ENCODE data around the gene PPP1CA.
A peak's percentile ranks its signal among the peaks of the same experiment; 100 is the strongest.

PPP1CA gene

DNA sequence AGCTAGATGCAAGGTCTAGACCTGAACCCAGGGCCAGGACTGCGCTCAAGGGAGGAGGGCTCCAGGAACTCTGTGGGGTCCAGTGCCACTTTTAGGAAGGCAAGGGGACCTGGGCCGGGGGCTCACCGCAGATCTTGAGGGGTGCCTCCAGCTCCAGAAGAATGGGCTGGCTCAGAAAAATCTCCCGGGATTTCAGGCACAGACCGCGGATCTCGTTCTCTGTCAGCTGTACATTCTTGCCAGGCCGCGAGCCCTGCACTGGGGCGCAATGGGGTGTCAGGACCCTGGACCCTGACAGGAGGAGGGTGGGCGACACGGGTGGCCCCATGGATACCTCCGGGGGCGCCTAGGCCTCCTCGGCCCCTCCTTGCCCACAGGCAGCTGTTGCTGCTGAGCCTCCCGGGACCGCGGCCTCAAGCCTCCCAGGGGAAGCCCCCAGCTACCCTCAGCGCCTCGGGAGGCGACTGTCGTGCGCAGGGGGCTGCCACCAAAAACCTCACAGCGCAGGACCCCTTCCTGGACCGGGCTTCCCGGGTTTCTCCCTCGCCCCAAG lies 640 bp downstream of the PPP1CA start:
- DNase-seq: no peak

DNA sequence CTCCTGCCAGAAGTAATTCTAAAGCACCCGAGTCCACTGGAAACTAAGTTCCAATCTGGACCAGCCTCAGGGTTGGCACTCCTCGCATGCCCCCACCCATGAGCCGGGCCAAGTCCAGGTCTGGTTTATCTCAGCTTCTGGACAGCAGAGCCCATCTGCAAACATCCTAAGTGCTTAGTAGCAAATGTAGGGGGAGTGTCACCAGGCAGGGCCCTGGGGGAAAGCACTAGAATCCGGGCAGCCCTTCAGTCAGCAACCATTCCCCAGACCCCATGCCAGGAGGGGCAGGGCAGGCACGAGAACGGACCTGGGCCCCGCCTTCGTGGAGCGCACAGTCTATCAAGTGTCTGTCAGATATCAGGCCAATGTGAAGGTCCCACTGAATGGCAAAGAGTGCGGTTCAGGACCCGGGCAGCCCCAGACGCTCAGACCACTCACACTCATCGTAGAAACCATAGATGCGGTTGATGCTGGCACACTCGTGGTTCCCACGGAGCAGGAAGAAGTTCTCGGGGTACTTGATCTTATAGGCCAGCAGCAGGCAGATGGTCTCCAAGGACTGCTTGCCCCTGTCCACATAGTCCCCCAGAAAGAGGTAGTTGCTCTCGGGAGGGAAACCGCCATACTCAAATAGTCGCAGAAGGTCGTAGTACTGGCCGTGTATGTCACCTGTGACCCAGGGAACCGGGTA lies 1.3 kb downstream of the PPP1CA start:
- no peak for DNase-seq

DNA sequence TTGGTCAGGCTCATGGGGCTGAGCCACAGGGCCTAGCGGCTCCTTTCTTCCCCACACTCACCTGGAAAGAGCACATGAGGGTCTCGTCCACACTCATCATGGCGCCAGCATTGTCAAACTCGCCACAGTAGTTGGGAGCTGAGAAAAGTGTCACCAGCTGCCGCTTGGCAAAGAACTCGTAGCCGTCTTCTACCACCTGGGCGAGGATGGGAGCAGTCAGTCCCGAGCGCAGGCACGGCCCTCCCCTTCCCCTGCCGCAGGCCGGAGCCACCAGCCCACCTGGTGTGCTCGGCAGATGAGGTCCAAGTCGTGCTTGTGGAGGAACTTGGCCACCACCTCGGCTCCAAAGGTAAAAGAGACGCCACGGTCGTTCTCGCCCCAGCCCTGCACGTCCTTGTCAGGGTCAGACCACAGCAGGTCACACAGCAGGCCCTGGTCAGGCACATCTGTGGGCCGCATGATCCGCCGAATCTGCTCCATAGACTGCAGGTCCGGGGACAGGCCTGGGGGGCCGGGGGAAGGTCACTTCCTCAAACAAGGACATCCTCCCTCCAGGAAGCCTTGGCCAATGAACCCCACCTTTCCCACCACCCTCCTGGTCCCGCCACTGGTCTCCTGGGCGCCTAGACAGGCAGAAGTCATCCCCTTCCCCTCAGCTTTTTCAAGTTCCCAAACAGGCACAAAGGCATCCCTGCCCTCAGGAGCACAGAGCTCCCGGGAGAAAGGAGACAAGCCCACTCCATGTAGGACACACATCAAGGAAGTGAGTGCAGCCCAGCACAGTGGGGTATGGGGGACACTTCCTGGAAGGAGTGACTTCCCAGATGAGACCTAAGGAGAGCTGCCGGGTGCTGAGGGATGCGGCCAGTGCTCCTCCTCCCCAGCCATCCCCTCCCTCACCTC lies 2.7 kb downstream of the PPP1CA start:
- DNase-seq: no peak

DNA sequence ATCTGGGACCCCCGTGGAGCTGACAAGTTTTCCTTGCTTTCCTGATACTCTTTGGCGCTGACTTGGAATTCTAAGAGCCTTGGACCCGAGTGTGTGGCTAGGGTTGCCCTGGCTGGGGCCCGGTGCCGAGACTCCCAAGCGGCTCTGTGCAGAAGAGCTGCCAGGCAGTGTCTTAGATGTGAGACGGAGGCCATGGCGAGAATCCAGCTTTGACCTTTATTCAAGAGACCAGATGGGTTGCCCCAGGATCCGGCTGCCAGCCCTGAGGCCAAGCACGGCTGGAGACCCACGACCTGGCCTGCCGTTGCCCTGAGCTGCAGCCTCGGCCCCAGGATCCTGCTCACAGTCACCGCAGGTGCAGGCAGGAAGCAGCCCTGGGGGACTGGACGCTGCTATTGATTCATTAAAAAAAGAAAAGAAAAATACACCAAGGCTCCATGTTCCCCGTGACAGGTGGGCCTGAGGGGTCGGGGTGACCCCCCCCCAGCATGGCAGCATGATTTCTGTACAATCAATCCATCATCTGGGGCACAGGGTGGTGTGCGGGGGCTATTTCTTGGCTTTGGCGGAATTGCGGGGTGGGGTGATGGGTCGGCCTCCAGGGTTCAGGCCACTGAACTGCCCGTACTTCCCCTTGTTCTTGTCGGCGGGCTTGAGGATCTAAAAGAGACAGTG lies 3.5 kb downstream of the PPP1CA start:
- no peak for DNase-seq

DNA sequence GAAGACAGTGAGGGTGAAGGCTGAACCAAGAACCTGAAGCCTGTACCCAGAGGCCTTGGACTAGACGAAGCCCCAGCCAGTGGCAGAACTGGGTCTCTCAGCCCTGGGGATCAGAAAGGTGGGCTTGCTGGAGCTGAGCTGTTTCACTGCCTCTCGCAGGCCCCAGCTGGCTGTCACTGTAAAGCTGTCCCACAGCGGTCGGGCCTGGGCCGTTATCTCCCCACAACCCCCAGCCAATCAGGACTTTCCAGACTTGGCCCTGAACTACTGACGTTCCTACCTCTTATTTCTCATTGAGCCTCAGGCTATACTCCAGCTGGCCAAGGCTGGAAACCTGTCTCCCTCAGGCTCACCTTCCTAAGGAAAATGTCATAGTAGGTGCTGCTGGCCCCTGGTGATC lies 4.1 kb downstream of the PPP1CA start:
- DNase-seq: no peak

DNA sequence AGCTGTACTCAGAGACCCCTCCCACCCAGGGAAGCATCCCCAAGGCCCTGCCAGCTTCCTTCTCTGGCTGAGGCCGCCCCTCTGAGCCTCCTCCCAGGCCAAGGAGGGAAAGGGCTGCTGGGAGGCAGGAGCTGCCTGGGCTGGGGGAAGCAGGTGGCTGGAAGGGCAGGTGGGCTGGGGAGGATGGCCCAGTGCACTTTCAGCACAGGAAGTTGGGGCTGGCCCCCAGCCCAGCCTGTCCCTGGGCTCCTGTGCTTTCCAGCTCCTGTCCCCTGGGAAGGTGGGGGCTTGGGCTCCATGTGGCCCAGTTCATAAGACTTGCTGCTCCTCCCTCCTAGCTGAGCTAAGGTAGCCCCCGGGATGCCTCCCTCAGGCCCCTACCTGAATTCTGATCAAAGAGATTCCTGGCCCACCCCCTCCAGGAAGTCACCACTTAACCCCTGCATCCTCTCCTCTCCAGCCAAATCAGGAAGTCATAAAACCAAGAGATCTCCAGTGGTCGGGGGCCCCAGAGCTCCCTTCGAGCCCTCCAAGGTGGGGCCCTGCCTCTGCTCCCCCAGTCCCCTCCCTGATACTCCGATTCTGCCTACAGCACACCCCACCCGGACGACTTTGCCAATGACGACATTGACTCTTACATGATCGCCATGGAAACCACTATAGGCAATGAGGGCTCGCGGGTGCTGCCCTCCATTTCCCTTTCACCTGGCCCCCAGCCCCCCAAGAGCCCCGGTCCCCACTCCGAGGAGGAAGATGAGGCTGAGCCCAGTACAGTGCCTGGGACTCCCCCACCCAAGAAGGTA lies 4.9 kb downstream of the PPP1CA start:
- no peak for DNase-seq

DNA sequence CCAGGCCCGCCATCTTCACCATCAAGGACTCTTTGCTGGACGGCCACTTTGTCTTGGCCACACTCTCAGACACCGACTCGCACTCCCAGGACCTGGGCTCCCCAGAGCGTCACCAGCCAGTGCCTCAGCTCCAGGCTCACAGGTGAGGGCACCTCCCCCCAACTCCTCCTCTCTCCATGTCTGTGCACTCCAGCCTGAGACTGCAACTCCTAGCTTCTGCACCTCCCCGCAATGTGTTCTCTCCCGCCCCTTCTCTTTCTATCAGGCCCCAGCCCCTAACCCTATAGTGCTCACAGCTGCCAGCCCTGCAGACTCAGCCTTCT lies 5.4 kb downstream of the PPP1CA start:
- no peak for DNase-seq

DNA sequence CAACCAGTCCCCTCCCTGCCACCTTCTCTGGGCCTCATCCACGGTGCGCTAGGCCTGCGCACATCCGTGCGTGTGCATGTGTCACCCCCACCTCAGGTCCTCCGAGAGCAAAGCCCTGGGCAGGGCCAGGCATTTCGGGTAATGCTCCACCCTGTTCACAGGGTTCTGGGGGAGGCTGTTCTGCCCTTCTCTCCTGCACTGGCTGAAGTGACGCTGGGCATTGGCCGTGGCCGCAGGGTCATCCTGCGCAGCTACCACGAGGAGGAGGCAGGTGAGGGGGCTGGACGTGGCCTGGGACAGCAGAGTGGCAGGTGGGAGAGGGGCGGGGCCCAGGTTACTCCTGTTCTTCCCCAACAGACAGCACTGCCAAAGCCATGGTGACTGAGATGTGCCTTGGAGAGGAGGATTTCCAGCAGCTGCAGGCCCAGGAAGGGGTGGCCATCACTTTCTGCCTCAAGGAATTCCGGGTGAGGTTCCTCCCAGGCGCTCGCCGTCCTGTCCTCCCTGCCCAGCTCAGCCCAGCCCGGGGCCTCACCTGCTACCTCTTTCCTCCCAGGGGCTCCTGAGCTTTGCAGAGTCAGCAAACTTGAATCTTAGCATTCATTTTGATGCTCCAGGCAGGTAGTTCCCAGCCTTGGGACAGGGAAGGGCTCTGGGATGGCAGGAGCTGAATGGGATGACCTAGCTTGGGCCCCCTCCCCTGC lies 6.0 kb downstream of the PPP1CA start:
- DNase-seq: no peak

DNA sequence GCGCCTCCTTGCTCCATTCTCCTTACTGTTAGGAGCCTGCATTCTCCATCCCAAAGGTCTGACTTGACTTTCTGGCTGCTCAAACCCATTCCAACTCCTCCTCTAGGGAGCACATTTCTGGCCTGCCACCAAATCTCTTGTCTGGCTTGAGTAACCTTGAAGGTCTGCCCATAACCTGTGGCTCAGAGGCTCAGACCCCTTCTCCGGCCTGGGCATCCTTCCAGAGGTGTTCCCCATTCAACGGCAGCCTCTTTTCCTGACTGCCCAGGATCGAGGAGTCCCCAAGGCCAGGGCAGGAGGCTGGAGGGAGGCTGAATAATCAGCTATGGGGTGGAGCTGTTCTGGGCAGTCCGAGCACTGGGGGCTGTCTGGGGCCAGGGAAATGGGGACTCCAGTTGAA lies 7.7 kb downstream of the PPP1CA start:
- DNase-seq: no peak

DNA sequence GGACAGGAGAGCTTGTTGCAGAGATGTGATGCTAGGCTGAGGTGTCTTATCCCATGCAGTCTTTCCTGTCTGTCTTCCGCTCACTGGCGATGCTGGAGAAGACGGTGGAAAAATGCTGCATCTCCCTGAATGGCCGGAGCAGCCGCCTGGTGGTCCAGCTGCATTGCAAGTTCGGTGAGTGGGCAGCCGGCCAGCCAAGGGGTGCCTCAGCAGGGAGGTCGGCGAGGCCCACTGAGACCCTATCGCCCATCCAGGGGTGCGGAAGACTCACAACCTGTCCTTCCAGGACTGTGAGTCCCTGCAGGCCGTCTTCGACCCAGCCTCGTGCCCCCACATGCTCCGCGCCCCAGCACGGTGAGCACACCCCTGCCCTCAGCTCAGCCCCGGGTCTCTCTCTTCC lies 8.2 kb downstream of the PPP1CA start:
- DNase-seq: no peak

DNA sequence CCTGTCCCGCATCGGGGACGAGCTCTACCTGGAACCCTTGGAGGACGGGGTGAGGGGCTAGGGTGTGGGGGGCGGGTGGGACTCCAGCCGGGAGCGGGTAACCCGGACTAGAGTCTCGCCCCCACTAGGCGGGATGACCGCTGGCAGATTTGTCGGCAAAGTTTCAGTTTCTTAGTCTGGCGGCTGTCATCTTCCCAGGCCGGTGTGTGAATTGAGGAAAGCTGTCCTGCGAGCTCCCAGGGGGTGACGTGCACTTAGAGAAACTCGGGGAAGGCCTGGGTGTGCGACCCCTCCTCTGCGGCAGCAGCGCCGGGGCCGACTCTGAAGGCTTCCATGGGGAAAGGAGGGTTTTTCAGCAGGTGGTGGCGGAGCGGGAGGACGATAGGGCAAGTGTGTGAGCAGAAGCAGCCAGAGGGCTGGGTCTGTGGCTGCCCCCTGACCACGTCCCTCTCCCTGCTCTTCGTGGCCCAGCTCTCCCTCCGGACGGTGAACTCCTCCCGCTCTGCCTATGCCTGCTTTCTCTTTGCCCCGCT lies 9.4 kb downstream of the PPP1CA start:
- DNase-seq: no peak

DNA sequence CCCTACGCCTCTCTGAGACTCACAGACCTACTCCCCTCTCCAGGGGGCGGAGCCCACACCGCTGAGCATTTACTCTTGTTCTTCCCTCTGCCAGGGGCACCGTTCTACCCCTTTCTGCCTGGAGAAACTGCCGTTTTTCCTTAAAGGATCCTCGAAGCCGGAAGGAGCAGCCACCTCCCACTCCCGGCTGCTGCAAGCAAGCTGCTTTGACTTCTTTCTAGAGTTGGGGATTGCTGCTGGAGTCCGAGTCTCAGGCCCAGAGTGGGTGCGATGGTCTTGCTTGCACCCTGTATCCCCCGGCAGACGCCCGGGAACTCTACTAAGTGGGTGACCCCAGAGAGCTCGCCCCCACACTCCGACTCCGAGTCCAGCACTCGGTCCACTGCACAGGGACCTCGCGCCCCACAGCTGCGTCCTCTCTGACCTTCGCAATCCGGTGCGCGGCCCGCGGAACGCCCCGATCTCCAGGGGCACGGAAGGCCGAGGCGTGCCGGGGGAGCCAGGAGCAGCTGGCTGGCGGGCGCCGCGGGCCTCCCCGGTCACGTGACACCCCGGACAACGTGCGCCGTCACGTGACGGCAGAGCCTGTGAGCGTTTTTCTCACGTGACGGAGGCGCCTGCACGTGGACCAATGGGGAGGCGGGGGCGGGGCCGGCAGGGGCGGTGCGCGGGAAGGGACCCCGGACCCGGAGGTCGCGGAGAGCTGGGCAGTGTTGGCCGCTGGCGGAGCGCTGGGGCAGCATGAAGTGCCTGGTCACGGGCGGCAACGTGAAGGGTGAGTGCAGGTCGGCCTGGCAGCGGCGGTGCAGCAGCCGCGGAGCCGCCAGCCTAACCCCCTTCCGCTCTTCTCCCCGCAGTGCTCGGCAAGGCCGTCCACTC lies 10.1 kb downstream of the PPP1CA start, which contains the start of gene RAD9A:
TSS of gene RAD9A (plus strand) at position 683 of the 879 bp plus-strand sequence. CDS start at position 742, 59 bp downstream.
- DNase-seq: peak; percentile 98

DNA sequence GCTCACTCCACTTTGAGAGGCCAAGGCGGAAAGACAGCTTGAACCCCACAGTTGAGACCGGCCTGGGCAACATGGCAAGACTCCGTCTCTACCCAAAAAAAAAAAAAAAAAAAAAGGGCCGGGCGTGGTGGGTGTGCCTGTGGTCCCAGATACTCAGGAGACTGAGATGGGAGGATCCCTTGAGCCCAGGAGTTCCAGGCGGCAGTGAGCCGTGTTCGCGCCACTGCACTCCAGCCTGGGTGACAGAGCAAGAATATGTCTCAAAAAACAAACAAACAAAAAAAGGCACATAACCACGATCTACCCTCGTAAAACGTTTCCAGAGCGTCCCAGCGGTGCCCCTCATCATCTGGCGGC lies 10.7 kb downstream of the PPP1CA start:
- no peak for DNase-seq

DNA sequence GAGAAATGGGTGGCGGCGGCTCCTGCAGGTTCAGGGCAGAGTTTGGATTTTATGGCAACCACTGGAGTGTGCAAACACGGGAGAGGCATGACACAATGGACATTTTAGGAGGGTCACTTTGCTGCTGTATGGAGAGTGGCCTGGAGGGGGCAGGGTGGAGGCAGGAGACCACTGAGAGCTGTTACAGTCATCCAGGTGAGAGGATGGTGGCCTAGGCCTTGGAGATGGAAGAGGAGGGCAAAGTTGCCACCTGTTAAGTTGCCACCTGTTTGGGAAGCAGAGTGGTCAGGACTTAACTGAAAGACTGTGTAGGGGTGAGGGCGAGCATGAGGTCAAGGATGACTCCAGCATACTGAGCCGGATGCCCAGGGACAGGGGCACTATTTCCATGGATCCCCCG lies 12.2 kb downstream of the PPP1CA start:
- no peak for DNase-seq

DNA sequence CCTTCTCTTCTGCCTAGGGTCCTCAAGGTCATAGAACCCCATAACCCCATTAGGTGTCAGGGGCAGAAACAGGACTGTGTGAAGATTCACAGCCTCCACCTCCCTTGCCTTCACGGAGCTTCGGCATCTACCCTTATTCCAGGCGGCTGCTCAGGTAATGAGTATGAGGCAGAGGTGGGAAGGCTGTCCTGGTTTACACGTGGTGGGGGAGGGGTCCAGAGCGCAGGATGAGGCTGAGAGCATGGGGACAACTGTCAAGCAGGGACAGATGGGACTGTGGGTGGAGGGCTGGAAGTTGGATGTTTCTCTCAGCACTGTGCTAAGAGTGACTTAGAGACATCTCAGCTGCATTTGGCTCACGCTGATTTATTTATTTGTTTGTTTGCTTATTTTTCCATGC lies 14.1 kb downstream of the PPP1CA start:
- DNase-seq: no peak

DNA sequence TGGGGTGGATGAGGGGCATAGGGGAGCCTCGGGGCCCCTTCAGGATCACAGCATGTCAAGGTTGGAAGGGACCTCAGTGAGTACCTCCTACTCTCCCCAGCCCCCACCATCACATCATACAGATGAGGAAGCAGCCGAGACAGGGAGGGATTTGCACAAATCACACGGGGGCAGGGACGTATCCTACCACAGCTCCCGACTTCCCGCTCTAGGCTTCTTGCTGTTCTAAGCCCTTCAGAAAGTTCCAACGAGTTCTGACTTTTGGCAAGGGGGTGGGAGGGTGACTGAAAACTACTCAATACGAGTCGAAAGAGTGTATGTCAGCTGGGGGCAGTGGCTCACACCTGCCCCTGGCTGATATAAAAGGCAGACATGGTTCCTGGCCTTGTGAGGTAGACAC lies 14.6 kb downstream of the PPP1CA start:
- no peak for DNase-seq

DNA sequence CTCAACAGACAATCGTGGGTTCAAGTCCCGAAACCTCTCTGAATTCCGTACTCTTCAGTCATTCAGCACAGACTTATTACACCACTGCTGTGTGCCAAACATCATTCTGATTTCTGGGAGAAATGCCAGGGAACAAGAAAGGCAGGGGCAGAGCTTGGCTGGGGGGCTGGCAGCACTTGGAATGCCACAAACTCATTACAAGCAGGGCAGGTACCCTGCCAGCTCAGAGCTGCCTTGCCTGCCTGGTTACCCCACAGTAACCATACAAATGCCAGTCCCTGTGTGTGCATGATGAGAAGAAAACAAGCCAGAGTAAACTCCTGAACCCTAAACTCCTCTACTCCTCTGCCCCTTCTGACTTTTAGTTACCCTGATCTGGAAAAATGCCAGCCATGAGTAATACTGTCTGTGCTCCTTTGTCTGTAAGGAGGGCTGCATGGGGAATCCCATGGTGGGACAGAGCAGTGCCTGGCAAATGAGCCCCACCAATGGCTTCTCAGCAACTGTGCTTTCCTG lies 16.7 kb downstream of the PPP1CA start:
- DNase-seq: no peak

DNA sequence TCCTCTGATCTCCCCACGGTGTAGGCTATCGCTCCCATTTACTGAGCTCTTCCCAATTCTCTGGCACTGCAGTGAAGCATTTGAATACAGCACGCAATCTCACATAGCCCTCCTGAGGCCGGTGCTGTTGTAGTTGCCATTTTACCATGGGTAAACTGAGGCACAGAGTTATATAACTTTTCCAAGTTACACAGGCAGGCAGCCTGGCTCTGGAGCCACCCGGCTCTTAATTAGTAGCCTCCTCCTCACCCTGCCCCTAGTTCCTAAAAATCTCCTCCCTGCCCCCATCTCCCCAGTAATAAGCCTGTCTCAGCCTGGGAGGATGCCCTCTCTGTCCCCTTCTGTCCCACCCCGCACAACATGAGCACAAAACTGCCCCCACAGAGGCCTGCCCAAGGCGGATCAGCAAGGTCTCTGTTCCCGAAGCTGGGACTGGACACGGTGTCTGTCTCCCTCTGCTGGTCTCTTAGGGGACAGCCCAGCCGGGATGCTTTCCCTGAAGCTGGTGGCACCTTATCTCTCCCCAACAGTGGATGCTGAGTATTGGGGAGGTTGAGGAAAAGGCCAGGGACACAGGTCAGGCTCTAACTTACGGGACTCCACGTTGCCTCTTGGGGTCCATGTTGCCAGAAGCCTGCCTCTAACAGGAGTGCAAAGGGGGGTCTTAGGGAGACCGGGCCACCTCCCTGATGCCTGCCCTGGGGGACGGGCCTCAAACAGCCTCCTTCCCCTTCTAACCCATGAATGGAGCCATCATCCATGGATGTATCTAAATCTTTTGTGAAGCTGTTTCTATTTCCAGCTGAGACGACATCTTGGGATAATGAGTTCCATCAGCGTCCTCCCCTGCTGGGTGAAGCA lies 19.2 kb downstream of the PPP1CA start:
- peak; percentile 43 for DNase-seq

DNA sequence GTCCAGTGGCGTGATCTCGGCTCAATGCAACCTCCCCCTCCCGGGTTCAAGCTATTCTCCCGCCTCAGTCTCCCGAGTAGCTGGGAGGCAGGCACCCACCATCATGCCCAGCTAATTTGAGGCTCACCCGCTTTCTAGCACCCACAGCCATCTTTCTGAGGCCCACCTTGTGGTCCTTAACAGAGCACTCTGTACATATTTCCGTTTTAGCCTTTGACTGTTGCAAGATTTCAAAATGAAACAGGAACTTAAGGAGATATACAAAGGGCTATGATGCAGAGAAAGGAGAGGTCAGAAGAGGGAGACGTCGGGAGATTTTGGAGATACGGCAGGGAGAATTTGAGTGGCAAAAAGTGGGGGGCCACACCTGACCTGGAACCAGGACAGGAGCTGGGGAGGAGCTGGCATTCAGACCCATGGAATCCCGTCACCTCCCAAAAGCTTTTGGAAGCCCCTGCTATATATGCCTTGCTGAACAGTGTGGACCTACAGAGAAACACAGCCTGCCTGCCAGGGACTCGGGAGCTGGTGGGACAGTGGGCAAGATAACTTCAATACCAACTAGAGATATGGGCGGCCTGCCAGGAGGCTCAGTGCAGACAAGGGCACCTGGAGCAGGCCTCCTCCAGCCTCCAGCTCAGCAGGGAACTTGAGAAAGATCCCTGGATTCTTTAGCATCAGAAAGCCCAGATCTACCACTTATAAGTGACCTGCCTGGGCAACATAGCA lies 20.2 kb downstream of the PPP1CA start:
- DNase-seq: no peak

Measured in NCI-H510A (cell line).